Activated gamma-delta T cell (primary cell): ENCODE data around the gene PPFIA1.
"Not testable (repeated sequence)": the region's sequence is repeated elsewhere in the genome, so short reads cannot be mapped to it uniquely, and the experiment has no call there.

Experiments
- DNase-seq: peaks from one replicate; lab custom pipeline; 2025; lab: John Stamatoyannopoulos, UW

The PPFIA1 gene

DNA sequence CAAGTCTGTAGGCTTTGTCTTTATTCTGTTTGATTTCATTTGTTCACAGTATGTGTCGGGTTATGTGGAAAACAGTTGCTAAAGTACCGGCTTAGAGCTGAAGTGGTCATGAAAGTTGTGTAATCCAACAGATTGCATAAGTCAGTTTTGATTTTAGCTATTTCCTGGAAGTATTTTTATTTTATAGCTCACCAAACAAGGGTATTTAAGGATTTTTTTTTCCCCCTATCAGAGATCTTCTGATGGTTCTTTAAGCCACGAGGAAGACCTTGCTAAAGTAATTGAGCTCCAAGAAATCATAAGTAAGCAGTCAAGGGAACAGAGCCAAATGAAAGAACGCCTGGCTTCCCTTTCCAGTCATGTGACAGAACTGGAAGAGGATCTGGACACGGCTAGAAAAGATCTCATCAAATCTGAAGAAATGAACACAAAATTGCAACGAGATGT is 55.9 kb downstream of the PPFIA1 start:
- DNase-seq = no peak

GRCh38 chr11:70326833-70327232 is 56.3 kb downstream of the PPFIA1 start:
- no peak for DNase-seq

DNA sequence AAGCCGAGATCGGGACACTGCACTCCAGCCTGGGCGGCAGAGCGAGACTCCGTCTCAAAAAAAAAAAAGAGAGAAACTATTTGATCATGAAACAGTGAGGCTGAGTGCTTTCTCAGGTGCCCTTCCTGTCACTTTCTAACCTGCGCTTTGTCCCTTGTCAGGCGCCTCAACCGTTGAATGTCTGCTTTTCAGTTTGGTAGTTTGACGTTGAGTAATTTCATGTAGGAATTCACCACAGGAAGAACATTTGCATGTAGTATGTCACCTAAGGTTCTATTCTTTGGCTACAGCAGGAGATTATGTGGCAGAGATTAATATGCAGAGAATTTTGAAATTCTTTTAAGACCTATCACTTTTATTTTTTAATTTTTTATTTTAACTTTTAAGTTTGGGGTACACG is 57.2 kb downstream of the PPFIA1 start:
- no peak for DNase-seq

- no peak for DNase-seq
These were observed 58.1 kb downstream of the PPFIA1 start for GRCh38 chr11:70328556-70328955.

- not testable (repeated sequence) for DNase-seq
These were observed 60.9 kb downstream of the PPFIA1 start for GRCh38 chr11:70331320-70331843.

GRCh38 chr11:70331901-70332300 is 61.4 kb downstream of the PPFIA1 start:
- no peak for DNase-seq

DNA sequence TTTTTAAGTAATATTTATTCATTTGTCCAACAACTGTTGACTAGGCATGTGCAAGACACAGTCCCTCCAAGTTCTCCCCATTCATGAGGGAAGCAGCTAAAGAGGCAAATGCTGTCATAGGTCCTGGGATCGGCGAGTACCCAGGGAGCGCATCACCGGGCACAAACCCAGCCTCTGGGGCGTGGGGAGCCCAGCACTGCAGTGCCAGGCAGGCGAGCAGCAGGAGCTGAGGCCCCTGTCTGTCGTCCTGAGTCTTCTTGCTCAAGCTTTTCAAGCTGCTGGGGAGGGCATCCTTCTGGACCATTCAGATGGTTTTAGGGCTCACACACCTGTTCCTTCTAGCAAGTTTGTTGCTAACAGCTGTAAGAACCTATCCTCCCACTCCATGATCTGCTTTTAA is 62.1 kb downstream of the PPFIA1 start:
- DNase-seq = no peak

GRCh38 chr11:70333261-70333660 is 62.8 kb downstream of the PPFIA1 start:
- no peak for DNase-seq

GRCh38 chr11:70334351-70334995 is 64.0 kb downstream of the PPFIA1 start:
- DNase-seq = no peak

DNA sequence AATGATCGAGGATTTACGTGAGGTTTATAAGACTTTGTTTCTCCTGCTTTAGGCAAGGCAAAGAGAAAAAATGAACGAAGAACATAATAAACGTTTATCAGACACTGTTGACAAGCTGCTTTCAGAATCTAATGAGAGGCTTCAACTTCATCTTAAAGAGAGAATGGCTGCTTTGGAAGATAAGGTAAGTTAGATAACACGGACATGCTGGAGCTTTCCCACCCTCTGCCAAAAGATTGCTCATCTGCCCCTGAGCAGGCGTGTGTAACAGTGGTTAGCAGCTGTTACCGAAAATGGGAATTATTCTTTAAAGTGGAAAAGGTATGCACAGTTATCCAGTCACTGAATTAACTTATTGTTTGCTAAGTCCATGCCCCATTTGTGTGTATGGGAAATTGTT is 65.0 kb downstream of the PPFIA1 start:
- no peak for DNase-seq

- no peak for DNase-seq
These were observed 68.1 kb downstream of the PPFIA1 start for GRCh38 chr11:70338594-70338993.

DNA sequence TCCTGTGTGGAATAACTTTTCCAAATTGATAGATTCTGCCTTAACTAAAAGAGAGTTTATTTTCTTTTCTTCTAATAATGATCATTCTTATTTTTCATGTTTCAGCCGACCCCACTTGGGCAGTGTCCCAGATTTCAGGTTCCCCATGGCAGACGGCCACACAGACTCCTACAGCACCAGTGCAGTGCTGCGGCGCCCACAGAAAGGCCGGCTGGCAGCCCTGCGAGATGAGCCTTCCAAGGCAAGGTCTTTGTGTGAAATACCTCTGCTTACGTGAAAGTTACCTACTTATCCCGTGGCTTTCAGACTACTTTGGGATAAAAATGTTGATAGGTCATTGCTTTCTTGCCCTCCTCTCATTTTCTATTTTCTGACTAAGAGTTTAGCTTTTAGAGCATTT is 68.6 kb downstream of the PPFIA1 start:
- no peak for DNase-seq

- DNase-seq = no peak
These were observed 71.5 kb downstream of the PPFIA1 start for GRCh38 chr11:70341881-70342429.

- no peak for DNase-seq
These were observed 73.1 kb downstream of the PPFIA1 start for GRCh38 chr11:70343636-70344035.

GRCh38 chr11:70348191-70348590 is 77.7 kb downstream of the PPFIA1 start:
- no peak for DNase-seq

GRCh38 chr11:70348608-70349007 is 78.1 kb downstream of the PPFIA1 start:
- no peak for DNase-seq

DNA sequence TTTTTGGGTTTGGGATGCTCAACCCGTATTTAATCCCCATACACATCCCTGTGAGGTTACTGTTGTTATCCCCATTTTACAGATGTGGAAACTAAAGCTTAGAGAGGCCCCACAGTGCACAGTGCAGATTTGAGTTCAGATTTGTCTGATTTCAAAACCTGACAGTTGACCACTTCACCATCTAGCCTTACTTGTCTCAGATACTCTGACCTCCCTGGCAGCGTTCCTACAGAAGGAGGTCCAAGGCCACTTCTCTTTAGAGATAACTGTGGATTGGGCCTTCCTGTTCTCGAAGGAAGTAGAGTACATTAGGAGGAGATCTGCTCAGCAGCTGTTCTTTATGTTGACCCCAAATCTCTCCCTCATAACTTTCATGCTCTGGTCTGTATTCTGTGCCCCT is 81.2 kb downstream of the PPFIA1 start:
- DNase-seq = no peak

DNA sequence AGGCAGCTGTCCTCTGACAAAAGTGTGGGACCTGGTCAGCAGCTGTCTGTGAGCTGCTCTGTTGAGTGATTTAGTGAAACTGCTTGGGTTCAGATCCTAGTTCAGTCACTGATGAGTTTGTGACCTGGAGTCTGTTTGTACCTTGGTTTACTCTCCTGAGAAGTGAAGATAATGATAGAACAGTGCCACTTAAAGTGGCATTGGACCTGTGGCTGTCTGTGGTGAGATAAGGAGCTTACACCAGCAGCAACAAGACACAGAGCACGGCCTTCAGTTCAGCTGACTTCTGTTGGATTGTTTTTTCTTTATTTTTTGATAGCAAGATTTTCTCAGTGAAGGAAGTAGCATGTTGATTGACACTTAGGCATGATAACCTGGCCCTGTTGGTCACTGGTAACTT is 81.6 kb downstream of the PPFIA1 start:
- DNase-seq = no peak

DNA sequence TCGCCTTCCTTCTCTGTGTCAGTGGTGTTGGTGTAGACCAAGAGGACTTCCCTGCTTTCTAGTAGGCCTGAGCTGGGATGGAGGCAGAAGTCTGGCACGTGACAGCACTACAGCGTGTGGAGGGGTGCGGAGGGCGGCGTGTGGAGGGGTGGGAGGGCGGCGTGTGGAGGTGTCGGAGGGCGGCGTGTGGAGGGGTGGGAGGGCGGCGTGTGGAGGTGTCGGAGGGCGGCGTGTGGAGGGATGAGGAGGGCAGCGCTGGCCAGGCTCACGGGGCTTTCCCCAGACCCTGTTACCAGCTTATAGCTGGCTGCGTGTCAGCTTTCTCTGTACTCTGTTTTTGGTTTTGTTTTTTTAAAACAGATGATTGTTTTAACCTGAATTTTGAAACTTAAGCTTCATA is 82.1 kb downstream of the PPFIA1 start:
- DNase-seq = no peak

DNA sequence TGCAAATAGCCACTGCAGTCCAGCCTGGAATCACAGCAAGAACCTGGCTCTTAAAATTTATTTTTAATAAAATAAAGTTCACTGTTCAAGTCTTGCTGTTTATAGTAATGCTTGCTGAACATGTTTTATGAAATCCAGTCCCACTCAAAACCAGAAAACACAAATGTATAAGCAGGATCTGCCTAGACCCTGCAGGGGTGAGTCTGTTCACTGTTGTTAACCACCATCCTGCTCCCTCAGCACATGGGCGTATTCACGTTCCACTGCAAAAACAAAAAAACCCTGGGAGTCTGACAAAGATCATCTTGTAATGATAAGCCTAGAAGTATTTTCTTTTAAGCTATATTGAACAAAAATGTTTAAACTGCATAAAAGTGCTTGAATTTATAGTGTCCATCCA is 82.8 kb downstream of the PPFIA1 start:
- DNase-seq = no peak

DNA sequence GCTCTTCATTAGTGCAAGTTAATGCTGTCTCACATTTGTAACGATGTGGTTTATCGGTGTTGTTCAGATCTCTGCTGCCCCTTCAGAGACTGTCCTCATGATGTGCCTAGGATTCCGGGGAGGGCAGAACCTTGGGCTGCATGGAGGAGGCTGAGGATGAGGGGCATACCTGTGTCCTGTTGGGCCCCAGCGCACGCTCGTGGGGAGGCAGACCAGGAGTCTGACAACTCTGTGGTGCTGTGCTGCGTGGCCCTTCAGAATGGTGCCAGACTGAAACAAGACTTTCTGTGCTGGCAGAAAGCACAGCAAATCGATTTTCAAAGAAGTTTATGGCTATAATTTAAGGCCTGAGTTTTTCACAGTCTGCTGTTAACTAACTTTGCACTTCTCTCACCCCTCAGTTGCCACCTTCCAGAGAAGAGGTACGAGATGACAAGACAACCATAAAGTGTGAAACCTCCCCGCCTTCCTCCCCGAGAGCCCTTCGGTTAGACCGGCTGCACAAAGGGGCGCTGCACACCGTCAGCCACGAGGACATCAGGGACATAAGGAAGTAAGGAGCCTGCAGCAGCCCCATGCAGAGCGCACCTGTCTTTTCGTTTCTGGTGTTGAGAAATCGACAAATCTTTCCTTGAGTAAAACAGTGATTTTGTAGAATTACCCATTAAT is 83.5 kb downstream of the PPFIA1 start:
- DNase-seq = no peak

- DNase-seq = no peak
These were observed 84.1 kb downstream of the PPFIA1 start for GRCh38 chr11:70354629-70355028.

DNA sequence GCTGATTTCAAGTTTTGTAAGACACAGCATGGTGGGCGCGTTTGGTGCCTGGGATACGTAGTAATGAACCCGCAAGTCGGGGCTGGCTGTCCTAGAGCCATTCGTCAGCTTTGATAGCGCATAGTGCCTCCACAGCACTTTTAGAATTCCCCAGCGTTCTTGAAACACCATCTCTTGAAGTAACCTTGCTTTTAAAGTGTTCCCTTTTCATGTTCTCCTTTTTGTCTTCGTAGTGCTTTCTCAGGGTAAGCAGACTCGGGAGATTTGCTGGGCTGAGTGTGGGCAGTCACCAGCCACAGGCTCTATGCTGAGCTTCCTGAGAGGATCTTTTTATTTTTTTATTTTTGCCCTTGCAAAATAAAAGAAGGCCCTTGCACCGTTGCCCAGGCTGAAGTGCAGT is 88.3 kb downstream of the PPFIA1 start:
- DNase-seq = no peak
